ENCODE measurements around the gene ARPP19. TPM values are rescaled to one million over a fixed set of nuclear protein-coding genes. Genes with fewer than 3 reads are reported as not detected.

Gene ARPP19
- total and polyA plus RNA-seq, 10 of the 15 experiments (the other 5 are each of a cell fraction or from before 2014, with no cell fraction given): 77.2 to 167 (median 121) TPM

GRCh38 chr15:52528564-52529340 lies 40.1 kb downstream of the ARPP19 start, which contains the start of gene MYO5A (continued):
- TF ChIP-seq ZBTB33 (IDR thresholded peaks at IDR 0.05) (no peak), HDAC2 (IDR thresholded peaks at IDR 0.05) (no peak), NR2C2 (IDR thresholded peaks at IDR 0.05; ENCODE audit: borderline replicate concordance, control insufficient read depth, insufficient read length, low read depth) (no peak), NFXL1 (IDR thresholded peaks at IDR 0.05; ENCODE audit: borderline replicate concordance) (no peak), MLLT1 (IDR thresholded peaks at IDR 0.05) (no peak), IRF5 (IDR thresholded peaks at IDR 0.05; ENCODE audit: borderline replicate concordance) (no peak), CEBPB (IDR thresholded peaks at IDR 0.05; ENCODE audit: borderline replicate concordance in 1 of 2, low read depth in 2 of 2, low read length in 2 of 2) (no peak), GATAD2B (conservative IDR thresholded peaks at IDR 0.05; ENCODE audit: low read depth) (peak; percentile 60), MEF2B (IDR thresholded peaks at IDR 0.05; ENCODE audit: partially characterized antibody, poor library complexity, severe bottlenecking) (no peak), WRNIP1 (IDR thresholded peaks at IDR 0.05; ENCODE audit: borderline replicate concordance, low read depth, low read length) (no peak), CTCF (IDR thresholded peaks at IDR 0.05 in 2 of 3, conservative IDR thresholded peaks at IDR 0.05 in 1 of 3; ENCODE audit: control insufficient read depth in 2 of 3, extremely low read depth in 1 of 3, insufficient read depth in 1 of 3, low read depth in 3 of 3, low read length in 3 of 3) (peak in 2 of 3 experiments; percentile 15 to 35; a peak in 3 of 6 replicates), CBX3 (IDR thresholded peaks at IDR 0.05; ENCODE audit: borderline replicate concordance, low read depth) (no peak), ZBTB11 (CRISPR knock-in tag; IDR thresholded peaks at IDR 0.05) (no peak), SMAD1 (IDR thresholded peaks at IDR 0.05; ENCODE audit: low read depth, partially characterized antibody) (no peak), ASH2L (IDR thresholded peaks at IDR 0.05; ENCODE audit: borderline replicate concordance, low read depth) (no peak), EZH2 (IDR thresholded peaks at IDR 0.05; ENCODE audit: borderline replicate concordance, control insufficient read depth, low read depth, low read length) (no peak), YBX1 (IDR thresholded peaks at IDR 0.05) (no peak), EED (IDR thresholded peaks at IDR 0.05; ENCODE audit: low read depth) (no peak)

All from GM12878 (cell line).